PC-3 (cell line): ENCODE data around the gene FGF12. TPM values are rescaled to one million over a fixed set of nuclear protein-coding genes. Genes with fewer than 3 reads are reported as not detected.

ENCODE experiments used
- ATAC-seq: fragments of 200-7000 bp; cut with Tn5 transposase; 2 replicates; pipeline ENCODE4 v1.9.1; 2020; ENCODE audit warnings: mild to moderate bottlenecking, moderate library complexity
- BruUV-seq: library from RNA; stranded (reverse); fragments of 400-500 nt; replicated peaks from 2 replicates; lab custom pipeline; 2021; lab: Mats Ljungman, UMichigan
- CTCF ChIA-PET: fragments of 300-600 bp; sonication (Branson Sonifier 250); formaldehyde crosslinking; loops from one replicate; lab custom pipeline; 2022; ENCODE audit warnings: antibody characterized with exemption; lab: Charles Lee
- POLR2A ChIA-PET: fragments of 300-600 bp; sonication (Branson Sonifier 250); formaldehyde crosslinking; loops from one replicate; lab custom pipeline; 2022; ENCODE audit warnings: antibody characterized with exemption; ENCODE audit not compliant: unreplicated experiment; lab: Charles Lee
- DNase-seq: peaks from one replicate; pipeline ENCODE4 v3.0.0-alpha.2; 2015
- H2AFZ ChIP-seq: fragments of 300-600 bp; sonication (generic); 2 replicates; pipeline ENCODE4 v1.6.0; 2016; ENCODE audit warnings: antibody characterized with exemption, low read length
- H3F3A ChIP-seq: fragments of 300-600 bp; sonication (generic); one replicate; pipeline ENCODE4 v1.6.0; 2017; ENCODE audit warnings: antibody characterized with exemption, low read length, control low read depth, mild to moderate bottlenecking; ENCODE audit not compliant: unreplicated experiment
- H3K27ac ChIP-seq: fragments of 300-600 bp; sonication (generic); 2 replicates; pipeline ENCODE4 v1.5.1; 2016; ENCODE audit warnings: mild to moderate bottlenecking, low read length
- H3K27me3 ChIP-seq: fragments of 300-600 bp; sonication (generic); 2 replicates; pipeline ENCODE4 v1.6.1; 2016; ENCODE audit warnings: low read length, mixed read lengths
- H3K36me3 ChIP-seq: fragments of 300-600 bp; sonication (generic); 2 replicates; pipeline ENCODE4 v1.6.1; 2016; ENCODE audit warnings: low read depth, mixed run types, low read length, mixed read lengths
- H3K4me1 ChIP-seq: fragments of 300-600 bp; sonication (generic); 2 replicates; pipeline ENCODE4 v1.5.1; 2016; ENCODE audit warnings: low read length; ENCODE audit not compliant: insufficient read depth
- H3K4me2 ChIP-seq: fragments of 300-600 bp; sonication (generic); 2 replicates; pipeline ENCODE4 v1.6.0; 2016; ENCODE audit warnings: low read length
- H3K4me3 ChIP-seq: fragments of 300-600 bp; sonication (generic); 2 replicates; pipeline ENCODE4 v1.5.1; 2016; ENCODE audit warnings: mild to moderate bottlenecking, low read length, mixed read lengths
- H3K79me2 ChIP-seq: fragments of 300-600 bp; sonication (generic); 2 replicates; pipeline ENCODE4 v1.6.1; 2017; ENCODE audit warnings: low read length, mixed read lengths
- H3K9ac ChIP-seq: fragments of 300-600 bp; sonication (generic); 2 replicates; pipeline ENCODE4 v1.6.0; 2016; ENCODE audit warnings: mild to moderate bottlenecking, low read length
- H3K9me2 ChIP-seq: fragments of 300-600 bp; sonication (generic); replicated peaks from 2 replicates; pipeline ENCODE4 v1.6.1; 2016; ENCODE audit warnings: mixed run types, low read length, mixed read lengths
- H3K9me3 ChIP-seq: fragments of 300-600 bp; sonication (generic); 2 replicates; pipeline ENCODE4 v1.6.1; 2016; ENCODE audit warnings: low read length, mixed read lengths
- H4K20me1 ChIP-seq: fragments of 300-600 bp; sonication (generic); 2 replicates; pipeline ENCODE4 v1.6.1; 2016; ENCODE audit warnings: low read length, mixed read lengths
- EZH2 ChIP-seq: fragments of 300-600 bp; sonication (generic); IDR thresholded peaks from one replicate; pipeline ENCODE4 v1.6.1; 2017; ENCODE audit warnings: antibody characterized with exemption, mild to moderate bottlenecking, low read length; ENCODE audit not compliant: unreplicated experiment
- EZH2phosphoT487 ChIP-seq: fragments of 300-600 bp; sonication (generic); IDR thresholded peaks from 2 replicates; pipeline ENCODE4 v1.6.1; 2018; ENCODE audit warnings: mild to moderate bottlenecking, antibody characterized with exemption, low read length, borderline replicate concordance
- intact Hi-C: fragments of 100-400 bp; cut with micrococcal nuclease; formaldehyde crosslinking; loops from 2 replicates; pipeline ENCODE4 v1.9.0; 2023
- total RNA-seq: library from RNA; depleted of rRNA; stranded (reverse); fragments of >200 nt; gene quantifications from 2 replicates; pipeline ENCODE4 v1.2.3, GENCODE V29; 2014
- TF ChIP-seq, protein P1 (sequence below): fragments of 300-600 bp; sonication (generic); conservative IDR thresholded peaks from 2 replicates; pipeline ENCODE4 v1.5.1; 2017; ENCODE audit warnings: antibody characterized with exemption, low read depth, mild to moderate bottlenecking, low read length

Gene FGF12
- total RNA-seq, 1 experiment from 2014 or later: not detected

GRCh38 chr3:192419312-192419711, 308.0 kb downstream of the FGF12 start:
- H3K4me1 ChIP-seq: no peaks in the 10 kb centered on the region
- 0 out of 2 replicates have a peak, but pooled peaks cover 9% of the 10 kb centered on the region for H3K27me3 ChIP-seq
- ChIA-PET CTCF (no interaction called here), POLR2A (no interaction called here)
- H3K4me2 ChIP-seq: no peak overlapping the region
- H3K27ac ChIP-seq: no peak overlapping the region
- no peaks in the 10 kb centered on the region for H3K79me2 ChIP-seq
- H3K9me3 ChIP-seq: no peaks in the 10 kb centered on the region
- TF ChIP-seq, protein P1, sequence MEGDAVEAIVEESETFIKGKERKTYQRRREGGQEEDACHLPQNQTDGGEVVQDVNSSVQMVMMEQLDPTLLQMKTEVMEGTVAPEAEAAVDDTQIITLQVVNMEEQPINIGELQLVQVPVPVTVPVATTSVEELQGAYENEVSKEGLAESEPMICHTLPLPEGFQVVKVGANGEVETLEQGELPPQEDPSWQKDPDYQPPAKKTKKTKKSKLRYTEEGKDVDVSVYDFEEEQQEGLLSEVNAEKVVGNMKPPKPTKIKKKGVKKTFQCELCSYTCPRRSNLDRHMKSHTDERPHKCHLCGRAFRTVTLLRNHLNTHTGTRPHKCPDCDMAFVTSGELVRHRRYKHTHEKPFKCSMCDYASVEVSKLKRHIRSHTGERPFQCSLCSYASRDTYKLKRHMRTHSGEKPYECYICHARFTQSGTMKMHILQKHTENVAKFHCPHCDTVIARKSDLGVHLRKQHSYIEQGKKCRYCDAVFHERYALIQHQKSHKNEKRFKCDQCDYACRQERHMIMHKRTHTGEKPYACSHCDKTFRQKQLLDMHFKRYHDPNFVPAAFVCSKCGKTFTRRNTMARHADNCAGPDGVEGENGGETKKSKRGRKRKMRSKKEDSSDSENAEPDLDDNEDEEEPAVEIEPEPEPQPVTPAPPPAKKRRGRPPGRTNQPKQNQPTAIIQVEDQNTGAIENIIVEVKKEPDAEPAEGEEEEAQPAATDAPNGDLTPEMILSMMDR: no peak
- no peak for TF ChIP-seq EZH2
- no peak for TF ChIP-seq EZH2phosphoT487
- no TSS peak for BruUV-seq
- H3K4me3 ChIP-seq: no peak overlapping the region
- no peak overlapping the region for H2AFZ ChIP-seq
- ATAC-seq: no peak
- H3K36me3 ChIP-seq: no peaks in the 10 kb centered on the region
- DNase-seq: no peak
- H3F3A ChIP-seq: no peaks in the 10 kb centered on the region
- no peaks in the 10 kb centered on the region for H3K9me2 ChIP-seq
- intact Hi-C loops: no loop called here
- H3K9ac ChIP-seq: no peak overlapping the region
- H4K20me1 ChIP-seq: no peaks in the 10 kb centered on the region

DNA sequence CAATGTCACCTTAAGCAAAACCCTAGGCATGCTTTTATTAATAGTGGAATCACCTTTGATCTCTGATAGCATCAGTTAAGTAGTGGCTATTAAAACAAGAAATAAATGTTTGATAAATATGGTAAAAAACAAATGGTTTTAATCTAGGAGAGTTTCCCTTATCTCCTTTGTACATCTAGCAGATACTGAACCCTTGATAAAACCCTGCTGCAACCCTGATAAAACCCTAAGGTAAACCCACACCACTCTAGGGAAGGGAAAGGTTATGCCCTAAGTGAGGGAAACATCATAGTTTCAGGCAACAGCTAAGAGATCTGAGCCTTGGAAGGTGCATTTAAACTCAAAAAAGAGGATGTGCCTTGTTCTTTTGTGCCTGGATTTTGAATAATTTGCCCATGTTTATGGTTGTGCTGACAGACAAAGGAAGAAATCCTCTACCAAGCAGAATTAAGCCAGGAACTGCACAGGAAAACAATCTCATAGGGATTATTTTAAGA, 309.7 kb downstream of the FGF12 start:
- no TSS peak for BruUV-seq
- Histone ChIP-seq H3K36me3 (no peaks in the 10 kb centered on the region), H3K27ac (no peak overlapping the region), H3K4me1 (no peaks in the 10 kb centered on the region), H4K20me1 (no peaks in the 10 kb centered on the region), H3K9me2 (no peaks in the 10 kb centered on the region), H3K4me2 (no peak overlapping the region), H3K27me3 (peaks cover 12% of the 10 kb centered on the region), H3K9ac (no peak overlapping the region), H3K79me2 (no peaks in the 10 kb centered on the region), H2AFZ (no peak overlapping the region), H3K9me3 (no peaks in the 10 kb centered on the region), H3F3A (no peaks in the 10 kb centered on the region), H3K4me3 (no peak overlapping the region)
- POLR2A ChIA-PET: no interaction called here
- CTCF ChIA-PET: no interaction called here
- ATAC-seq (no peak), DNase-seq (no peak)
- no peak for TF ChIP-seq EZH2
- no peak for TF ChIP-seq EZH2phosphoT487
- TF ChIP-seq, protein P1: no peak
- intact Hi-C loops: no loop called here

- ChIA-PET CTCF (no interaction called here), POLR2A (no interaction called here)
- H3F3A ChIP-seq: no peaks in the 10 kb centered on the region
- H4K20me1 ChIP-seq: no peaks in the 10 kb centered on the region
- no peak for ATAC-seq
- no peak overlapping the region for H3K9ac ChIP-seq
- H3K9me3 ChIP-seq: no peaks in the 10 kb centered on the region
- H3K4me3 ChIP-seq: no peak overlapping the region
- BruUV-seq: no TSS peak
- H2AFZ ChIP-seq: no peak overlapping the region
- H3K36me3 ChIP-seq: no peaks in the 10 kb centered on the region
- H3K27me3 ChIP-seq: peaks cover 12% of the 10 kb centered on the region
- TF ChIP-seq EZH2phosphoT487 (no peak), EZH2 (no peak)
- TF ChIP-seq, protein P1: no peak
- intact Hi-C loops: no loop called here
- H3K9me2 ChIP-seq: no peaks in the 10 kb centered on the region
- H3K79me2 ChIP-seq: no peaks in the 10 kb centered on the region
- H3K4me1 ChIP-seq: no peaks in the 10 kb centered on the region
- H3K27ac ChIP-seq: no peak overlapping the region
- no peak overlapping the region for H3K4me2 ChIP-seq
- DNase-seq: no peak
Observed at GRCh38 chr3:192417017-192417416, 310.3 kb downstream of the FGF12 start.
